H1 (cell line): ENCODE data around the gene PACSIN2. TPM values are rescaled to one million over a fixed set of nuclear protein-coding genes. Genes with fewer than 3 reads are reported as not detected.

ENCODE experiments used
- CTCF ChIA-PET: fragments of 300-600 bp; sonication (Branson Sonifier 250); formaldehyde crosslinking; loops from one replicate; lab custom pipeline; 2021; ENCODE audit not compliant: partially characterized antibody; lab: Charles Lee
- POLR2A ChIA-PET: fragments of 300-600 bp; sonication (Branson Sonifier 250); formaldehyde crosslinking; loops from one replicate; lab custom pipeline; 2021; ENCODE audit warnings: inconsistent platforms; ENCODE audit not compliant: partially characterized antibody; lab: Charles Lee
- DNase-seq, 2 experiments: peaks; one replicate each; pipeline versions ENCODE4 v3.0.0 to v3.0.0-alpha.2; 2010 to 2022; ENCODE audit warnings: low spot score in 2 of 2, low read depth in 1 of 2, mixed read lengths in 1 of 2
- FAIRE-seq: peaks from 2 replicates; lab custom pipeline; 2011; peaks lifted over from hg19 to GRCh38; lab: Jason Lieb, UNC
- H2AFZ ChIP-seq: 2 replicates; pipeline ENCODE4 v1.8.1; 2012; ENCODE audit warnings: low read length, inconsistent platforms
- H2AK5ac ChIP-seq: 2 replicates; pipeline ENCODE4 v1.6.1; 2013; ENCODE audit warnings: low read depth, low read length
- H2BK120ac ChIP-seq: replicated peaks from 2 replicates; pipeline ENCODE3; 2013; ENCODE audit warnings: low read depth, low read length, inconsistent platforms
- H2BK12ac ChIP-seq: 2 replicates; pipeline ENCODE4 v1.6.1; 2013; ENCODE audit warnings: low read depth, low read length
- H2BK15ac ChIP-seq: 2 replicates; pipeline ENCODE4 v1.6.1; 2013; ENCODE audit warnings: low read length
- H2BK20ac ChIP-seq: 2 replicates; pipeline ENCODE4 v1.6.1; 2013; ENCODE audit warnings: low read length
- H2BK5ac ChIP-seq: 2 replicates; pipeline ENCODE4 v1.6.1; 2013; ENCODE audit warnings: low read depth, low read length
- H3K14ac ChIP-seq: 2 replicates; pipeline ENCODE4 v1.6.1; 2013; ENCODE audit warnings: inconsistent platforms; ENCODE audit not compliant: insufficient read length
- H3K18ac ChIP-seq: 2 replicates; pipeline ENCODE4 v1.6.1; 2013; ENCODE audit warnings: low read length; ENCODE audit errors: extremely low read depth
- H3K23ac ChIP-seq: 2 replicates; pipeline ENCODE4 v1.6.1; 2013; ENCODE audit warnings: inconsistent platforms; ENCODE audit not compliant: insufficient read length
- H3K23me2 ChIP-seq: 2 replicates; pipeline ENCODE4 v1.6.1; 2013; ENCODE audit warnings: low read depth, low read length
- H3K27ac ChIP-seq: 2 replicates; pipeline ENCODE4 v1.6.1; 2011; ENCODE audit warnings: low read depth, low read length, inconsistent platforms
- H3K27me3 ChIP-seq, 4 experiments: replicated peaks in 1 of 4; 1 replicate in 1 of 4; 2 replicates in 3 of 4; pipeline versions ENCODE4 v1.6.1 to v1.8.1; 2011 to 2013; ENCODE audit warnings: low read length in 3 of 4, mild to moderate bottlenecking in 3 of 4, inconsistent platforms in 2 of 4, mixed read lengths in 2 of 4, moderate library complexity in 1 of 4; ENCODE audit not compliant: control insufficient read depth in 3 of 4, insufficient read depth in 3 of 4; ENCODE audit errors: extremely low read depth in 1 of 4
- H3K36me3 ChIP-seq, 4 experiments: 2 replicates each; pipeline versions ENCODE4 v1.6.1 to v1.8.1; 2011 to 2013; ENCODE audit warnings: mild to moderate bottlenecking in 4 of 4, low read length in 3 of 4, moderate library complexity in 2 of 4, control low read depth in 1 of 4, inconsistent platforms in 1 of 4; ENCODE audit not compliant: insufficient read depth in 4 of 4, control insufficient read depth in 2 of 4
- H3K4ac ChIP-seq: replicated peaks from 2 replicates; pipeline ENCODE3; 2013; ENCODE audit warnings: low read length, low read depth, mixed read lengths, inconsistent platforms; ENCODE audit not compliant: insufficient read length
- H3K4me1 ChIP-seq, 4 experiments: replicated peaks in 1 of 4; 1 replicate in 1 of 4; 2 replicates in 3 of 4; pipeline versions ENCODE4 v1.6.1 to v1.8.1; 2011 to 2013; ENCODE audit warnings: low read length in 3 of 4, inconsistent platforms in 2 of 4, mixed read lengths in 1 of 4; ENCODE audit not compliant: insufficient read depth in 4 of 4, control insufficient read depth in 3 of 4
- H3K4me2 ChIP-seq, 2 experiments: 2 replicates each; pipeline versions ENCODE4 v1.6.1 to v1.8.1; 2011 to 2013; ENCODE audit warnings: low read depth in 2 of 2, low read length in 2 of 2, control low read depth in 1 of 2, inconsistent platforms in 1 of 2, mild to moderate bottlenecking in 1 of 2; ENCODE audit not compliant: insufficient read depth in 1 of 2
- H3K4me3 ChIP-seq, 4 experiments: fragments of 200-600, 300-600 bp in 1 of 4; sonication (generic), shearing (Covaris generic), sonication (Bioruptor Twin) in 1 of 4; 2 replicates each; pipeline versions ENCODE4 v1.5.1 to v1.8.1; 2011 to 2016; ENCODE audit warnings: low read length in 4 of 4, low read depth in 3 of 4, control low read depth in 2 of 4, inconsistent platforms in 2 of 4, mild to moderate bottlenecking in 2 of 4, mixed read lengths in 1 of 4, moderate library complexity in 1 of 4; ENCODE audit not compliant: insufficient read depth in 2 of 4; ENCODE audit errors: extremely low read depth in 1 of 4
- H3K56ac ChIP-seq: replicated peaks from 2 replicates; pipeline ENCODE3; 2013; ENCODE audit warnings: low read depth, mild to moderate bottlenecking, mixed read lengths, low read length, inconsistent platforms; ENCODE audit not compliant: insufficient read length
- H3K79me1 ChIP-seq: 2 replicates; pipeline ENCODE4 v1.6.1; 2013; ENCODE audit warnings: low read depth, low read length, control low read depth
- H3K79me2 ChIP-seq, 2 experiments: 2 replicates each; pipeline versions ENCODE4 v1.6.1 to v1.8.1; 2012 to 2013; ENCODE audit warnings: low read length in 2 of 2, mild to moderate bottlenecking in 2 of 2, inconsistent platforms in 1 of 2; ENCODE audit not compliant: insufficient read depth in 2 of 2, control insufficient read depth in 1 of 2
- H3K9ac ChIP-seq, 4 experiments: replicated peaks in 1 of 4; 1 replicate in 1 of 4; 2 replicates in 3 of 4; pipeline versions ENCODE4 v1.6.1 to v1.8.1; 2011 to 2013; ENCODE audit warnings: low read depth in 3 of 4, low read length in 3 of 4, control low read depth in 2 of 4, mild to moderate bottlenecking in 2 of 4, moderate library complexity in 2 of 4, inconsistent platforms in 1 of 4; ENCODE audit errors: extremely low read depth in 1 of 4
- H3K9me3 ChIP-seq, 2 experiments: 2 replicates each; pipeline versions ENCODE4 v1.6.1 to v1.8.1; 2012 to 2013; ENCODE audit warnings: mild to moderate bottlenecking in 2 of 2, moderate library complexity in 2 of 2, control low read depth in 1 of 2, inconsistent platforms in 1 of 2, low read depth in 1 of 2, low read length in 1 of 2, mixed read lengths in 1 of 2; ENCODE audit not compliant: insufficient read depth in 2 of 2
- H4K20me1 ChIP-seq, 2 experiments: replicated peaks in 1 of 2; 2 replicates each; pipeline versions ENCODE3 to v1.8.1; 2011 to 2013; ENCODE audit warnings: inconsistent platforms in 2 of 2, low read length in 2 of 2, mild to moderate bottlenecking in 1 of 2; ENCODE audit not compliant: insufficient read depth in 2 of 2, control insufficient read depth in 1 of 2
- H4K5ac ChIP-seq: 2 replicates; pipeline ENCODE4 v1.6.1; 2013; ENCODE audit warnings: low read length, low read depth, mixed read lengths, inconsistent platforms; ENCODE audit not compliant: insufficient read length
- H4K8ac ChIP-seq: 2 replicates; pipeline ENCODE4 v1.8.0; 2013; ENCODE audit warnings: mild to moderate bottlenecking, moderate library complexity, low read length, inconsistent platforms; ENCODE audit not compliant: insufficient read depth; ENCODE audit errors: extremely low read depth
- H4K91ac ChIP-seq: replicated peaks from 2 replicates; pipeline ENCODE3; 2013; ENCODE audit warnings: low read length, mixed read lengths, inconsistent platforms; ENCODE audit not compliant: insufficient read length
- E2F6 ChIP-seq: IDR thresholded peaks from 2 replicates; pipeline ENCODE4 v1.6.1; 2012; ENCODE audit warnings: inconsistent platforms
- SAP30 ChIP-seq: fragments of 300-600 bp; sonication (generic); IDR thresholded peaks from 2 replicates; pipeline ENCODE4 v1.7.1; 2012; ENCODE audit warnings: low read length, moderate library complexity, mild to moderate bottlenecking, inconsistent platforms; ENCODE audit not compliant: insufficient read depth, insufficient replicate concordance
- SP4 ChIP-seq: IDR thresholded peaks from 2 replicates; pipeline ENCODE4 v1.6.1; 2012; ENCODE audit warnings: low read length, inconsistent platforms
- WGBS, 2 experiments: shearing (Covaris generic) in 1 of 2; methylation state at CpG; one replicate each; pipeline versions ENCODE4 v1.1.6 to v1.1.7; 2013 to 2015; ENCODE audit warnings: low lambda C conversion rate in 2 of 2, mixed read lengths in 2 of 2, inconsistent platforms in 1 of 2, low coverage in 1 of 2, missing lambda C conversion rate in 1 of 2; ENCODE audit not compliant: insufficient replicate concordance in 2 of 2, insufficient coverage in 1 of 2, insufficient read length in 1 of 2; ENCODE audit errors: extremely low coverage in 1 of 2, missing lambda C conversion rate in 1 of 2; 5-methylcytosine and 5-hydroxymethylcytosine counted together
- polyA plus RNA-seq, 7 experiments: library from polyadenylated mRNA; depleted of rRNA in 3 of 7; stranded (reverse) in 5 of 7; unstranded in 2 of 7; fragments of >200 nt in 5 of 7; fragments of 200-250 nt in 2 of 7; gene quantifications; 1 replicate in 5 of 7; 2 replicates in 1 of 7; 4 replicates in 1 of 7; pipeline versions ENCODE4 v1.2.1 to v1.2.3, GENCODE V29; 2011 to 2013; ENCODE audit warnings: missing spikeins in 2 of 7, mixed read lengths in 2 of 7
- total RNA-seq: library from RNA; stranded (reverse); fragmentation: NEBNext Ultra II Directional; extraction: Animal tissue kit (Norgen Biotek cat#: 25700); gene quantifications from 2 replicates; pipeline ENCODE4 v1.2.1, GENCODE V29; 2021

PACSIN2 gene
- total and polyA plus RNA-seq, 2 of the 8 experiments (the other 6 are each of a cell fraction or from before 2014, with no cell fraction given): 44.8 to 64.2 TPM

GRCh38 chr22:43013355-43014315 is 1.3 kb downstream of the PACSIN2 start:
- Histone ChIP-seq H3K9ac (peak overlapping the region in 3 of 4 experiments; percentile 30 to 75 (median 53); a peak in 6 of 7 replicates), H3K18ac (no peak overlapping the region; the same call in 1 of the 2 replicates), H3K23me2 (peaks cover 14% of the 10 kb centered on the region), H2BK15ac (no peak overlapping the region), H3K14ac (no peak overlapping the region), H3K27ac (no peak overlapping the region), H3K23ac (no peak overlapping the region), H3K27me3 (peaks cover 0 to 5% (median 3%) of the 10 kb centered on the region in 4 experiments; a peak in 4 of 7 replicates), H2BK12ac (no peak overlapping the region), H3K4me3 (peak overlapping the region; percentile 67 to 87 (median 86)), H3K4ac (no peak overlapping the region), H4K8ac (no peak overlapping the region)
- CTCF ChIA-PET: interaction anchor here (0.6 to 3.2 kb wide), 10 partner anchors 9 to 146 kb away, joined by 3 to 9 read pairs (median 4); no protein-coding TSS in a partner anchor
- 40% methylated on average over 16 of the region's 16 CpGs; no CpG with 5 or more reads in 1 of the 2 experiments for WGBS, 2 experiments
- TF ChIP-seq E2F6 (0 out of 2 replicates have a peak, but pooled peaks have one; percentile 17), SP4 (no peak), SAP30 (peak; percentile 22)
- TF ChIP-seq, all 59 proteins: peak for 2
- no peak for DNase-seq
- no peak overlapping the region for H2AFZ ChIP-seq
- no peak overlapping the region for H2BK20ac ChIP-seq
- H4K5ac ChIP-seq: no peak overlapping the region
- peaks cover 10% of the 10 kb centered on the region for H3K79me1 ChIP-seq
- H2BK5ac ChIP-seq: peak overlapping the region; percentile 83
- H4K91ac ChIP-seq: no peak overlapping the region
- FAIRE-seq: no peak
- H3K4me2 ChIP-seq: peak overlapping the region; percentile 72 to 98
- POLR2A ChIA-PET: interaction anchor here (0.6 to 7.5 kb wide), 33 partner anchors 9 to 399 kb away, joined by 3 to 94 read pairs (median 8); partner anchors contain the start of gene POLDIP3
- H3K4me1 ChIP-seq: peaks cover 7 to 16% (median 10%) of the 10 kb centered on the region in 4 experiments
- H3K9me3 ChIP-seq: no peaks in the 10 kb centered on the region
- peaks cover 11 to 15% of the 10 kb centered on the region in 2 experiments for H4K20me1 ChIP-seq
- H3K36me3 ChIP-seq: no peaks in the 10 kb centered on the region
- peaks cover 16 to 55% of the 10 kb centered on the region in 2 experiments for H3K79me2 ChIP-seq
- H3K56ac ChIP-seq: no peak overlapping the region
- H2BK120ac ChIP-seq: no peak overlapping the region
- H2AK5ac ChIP-seq: no peak overlapping the region
